T-cell (primary cell): ENCODE results near the gene FAM13A. TPM values are rescaled to one million over a fixed set of nuclear protein-coding genes. Genes with fewer than 3 reads are reported as not detected.

Source experiments
- ATAC-seq, 4 experiments: fragments of 200-7000 bp in 3 of 4; fragments of 150-1000 bp in 1 of 4; cut with Tn5 transposase; replicated peaks in 1 of 4; 1 replicate in 3 of 4; 2 replicates in 1 of 4; pipeline ENCODE4 v1.10.0; 2021; ENCODE audit warnings: moderate library complexity in 3 of 4, mild to moderate bottlenecking in 2 of 4, moderate number of reproducible peaks in 1 of 4
- CTCF ChIA-PET, 2 donors: fragments of 300-600 bp; sonication (Branson Sonifier 250); formaldehyde crosslinking; loops; one replicate each; lab custom pipeline; 2022; ENCODE audit warnings: antibody characterized with exemption in 2 of 2; lab: Charles Lee
- POLR2A ChIA-PET, 2 donors: fragments of 300-600 bp; sonication (Branson Sonifier 250); formaldehyde crosslinking; loops; one replicate each; lab custom pipeline; 2022; ENCODE audit warnings: antibody characterized with exemption in 2 of 2; lab: Charles Lee
- DNase-seq, 35 experiments: peaks; one replicate each; pipeline versions ENCODE4 v3.0.0 to v3.0.0-alpha.2; 2013 to 2023
- H3K27ac ChIP-seq: one replicate; pipeline ENCODE4 v1.5.1; 2013; ENCODE audit warnings: low read length
- H3K27me3 ChIP-seq, 2 experiments: replicated peaks in 1 of 2; 1 replicate in 1 of 2; 2 replicates in 1 of 2; pipeline versions ENCODE4 v1.6.1 to v1.7.0; 2013; ENCODE audit warnings: low read length in 1 of 2, mixed read lengths in 1 of 2; ENCODE audit not compliant: control insufficient read depth in 2 of 2, insufficient read depth in 2 of 2; ENCODE audit errors: extremely low read depth in 1 of 2
- H3K36me3 ChIP-seq, 2 donors: 1 replicate in 1 of 2; 2 replicates in 1 of 2; pipeline versions ENCODE4 v1.6.1 to v1.7.0; 2013; ENCODE audit warnings: low read length in 1 of 2; ENCODE audit not compliant: control insufficient read depth in 2 of 2, insufficient read depth in 1 of 2; ENCODE audit errors: extremely low read depth in 1 of 2
- H3K4me1 ChIP-seq, 2 experiments: 1 replicate in 1 of 2; 2 replicates in 1 of 2; pipeline versions ENCODE4 v1.6.1 to v1.7.0; 2013; ENCODE audit warnings: low read length in 2 of 2, mixed read lengths in 1 of 2; ENCODE audit not compliant: insufficient read depth in 2 of 2, control insufficient read depth in 1 of 2; ENCODE audit errors: extremely low read depth in 1 of 2
- H3K4me3 ChIP-seq, 2 donors: 1 replicate in 1 of 2; 2 replicates in 1 of 2; pipeline versions ENCODE4 v1.5.1 to v1.7.0; 2013; ENCODE audit warnings: mild to moderate bottlenecking in 2 of 2, low read length in 1 of 2, moderate library complexity in 1 of 2; ENCODE audit not compliant: control insufficient read depth in 1 of 2; ENCODE audit errors: extremely low read depth in 1 of 2
- H3K9me3 ChIP-seq: 2 replicates; pipeline ENCODE4 v1.7.0; 2013
- H3K27ac Mint-ChIP-seq, 2 donors: one replicate each; pipeline ENCODE4 v1.8.0; 2020 to 2021; ENCODE audit warnings: mild to moderate bottlenecking in 2 of 2, mixed read lengths in 2 of 2
- H3K27me3 Mint-ChIP-seq, 2 donors: one replicate each; pipeline ENCODE4 v1.8.0; 2021 to 2022; ENCODE audit warnings: mixed read lengths in 2 of 2
- H3K36me3 Mint-ChIP-seq: one replicate; pipeline ENCODE4 v1.8.0; 2021; ENCODE audit warnings: mixed read lengths
- H3K4me1 Mint-ChIP-seq, 3 donors: one replicate each; pipeline ENCODE4 v1.8.0; 2020 to 2022; ENCODE audit warnings: mixed read lengths in 3 of 3, mild to moderate bottlenecking in 1 of 3
- H3K4me3 Mint-ChIP-seq, 3 donors: one replicate each; pipeline ENCODE4 v1.8.0; 2020 to 2022; ENCODE audit warnings: mild to moderate bottlenecking in 3 of 3, mixed read lengths in 3 of 3, moderate library complexity in 3 of 3
- H3K9me3 Mint-ChIP-seq, 3 donors: one replicate each; pipeline ENCODE4 v1.8.0; 2020 to 2022; ENCODE audit warnings: mixed read lengths in 3 of 3
- WGBS: methylation state at CpG from one replicate; pipeline ENCODE4 v1.1.5; 2013; ENCODE audit warnings: missing lambda C conversion rate; ENCODE audit not compliant: insufficient coverage; 5-methylcytosine and 5-hydroxymethylcytosine counted together
- total RNA-seq, 35 experiments: library from RNA in 6 of 35; stranded (reverse) in 6 of 35; fragments of 120-200 nt in 1 of 35; gene quantifications; one replicate each; pipeline versions ENCODE4 v1.2.1 to v1.2.4 and lab custom pipeline; 2013 to 2026

Gene FAM13A
- total RNA-seq, 5 donors from 2014 or later (not counting 1 experiment from before 2014, with no cell fraction given) = 11.3 to 92.9 (median 22.7) TPM

- no peak overlapping the region for H3K4me3 ChIP-seq
- Mint-ChIP-seq H3K9me3 (no peaks in the 10 kb centered on the region), H3K4me1 (no peaks in the 10 kb centered on the region), H3K27me3 (peaks cover 0 to 2% of the 10 kb centered on the region in 2 donors), H3K27ac (no peak overlapping the region), H3K36me3 (no peaks in the 10 kb centered on the region), H3K4me3 (no peak overlapping the region)
- ChIA-PET CTCF (interaction anchor here in 1 of 2 donors (0.7 kb wide), 1 partner anchor 10 kb away, joined by 3 read pairs; no protein-coding TSS in a partner anchor), POLR2A (no interaction called here)
- ATAC-seq (no peak), DNase-seq (no peak)
- no peaks in the 10 kb centered on the region for H3K27me3 ChIP-seq
- WGBS = 20% methylated on average over 1 of the region's 1 CpG
- H3K9me3 ChIP-seq = no peaks in the 10 kb centered on the region
- H3K27ac ChIP-seq = no peak overlapping the region
- H3K4me1 ChIP-seq = no peaks in the 10 kb centered on the region
- no peaks in the 10 kb centered on the region for H3K36me3 ChIP-seq
These were observed 228.0 kb downstream of the FAM13A start for GRCh38 chr4:88828842-88829571.

- Mint-ChIP-seq H3K4me3 (no peak overlapping the region), H3K27me3 (peaks cover 0 to 2% of the 10 kb centered on the region in 2 donors), H3K36me3 (no peaks in the 10 kb centered on the region), H3K4me1 (peaks cover 12 to 13% (median 13%) of the 10 kb centered on the region in 3 donors), H3K9me3 (no peaks in the 10 kb centered on the region), H3K27ac (no peak overlapping the region)
- 50% methylated on average over 2 of the region's 2 CpGs for WGBS
- ChIA-PET CTCF (no interaction called here), POLR2A (no interaction called here)
- Histone ChIP-seq H3K9me3 (no peaks in the 10 kb centered on the region), H3K27me3 (no peaks in the 10 kb centered on the region), H3K4me3 (no peak overlapping the region), H3K36me3 (no peaks in the 10 kb centered on the region), H3K27ac (no peak overlapping the region), H3K4me1 (peaks cover 6 to 8% of the 10 kb centered on the region in 2 experiments)
- ATAC-seq (no peak), DNase-seq (no peak)
These were observed 229.5 kb downstream of the FAM13A start for GRCh38 chr4:88827442-88827841.

DNA sequence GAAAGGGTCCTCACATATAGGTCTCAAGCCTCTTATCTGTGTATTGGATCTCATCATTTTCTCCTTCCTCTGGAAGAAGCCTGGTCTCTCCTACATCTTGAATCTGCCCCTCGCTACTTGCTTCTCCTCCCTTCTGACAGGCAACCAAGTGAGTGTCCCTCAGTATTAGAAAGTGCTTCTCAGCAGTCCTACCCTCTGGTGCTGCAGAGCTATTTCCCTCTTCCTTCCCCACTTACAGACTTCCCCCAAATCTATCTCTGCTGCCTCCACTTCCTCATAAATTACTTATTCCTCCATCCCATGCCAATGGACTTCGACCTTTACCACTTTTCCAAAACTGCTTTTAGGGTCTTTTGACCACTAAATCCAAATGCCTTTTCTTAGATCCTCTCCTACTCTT, 230.2 kb downstream of the FAM13A start:
- no peak overlapping the region for H3K27ac Mint-ChIP-seq
- Histone ChIP-seq H3K9me3 (no peaks in the 10 kb centered on the region), H3K27ac (no peak overlapping the region), H3K36me3 (no peaks in the 10 kb centered on the region), H3K4me3 (no peak overlapping the region), H3K4me1 (peaks cover 6 to 12% of the 10 kb centered on the region in 2 experiments), H3K27me3 (no peaks in the 10 kb centered on the region)
- ATAC-seq = no peak
- POLR2A ChIA-PET = no interaction called here
- DNase-seq = no peak
- H3K4me3 Mint-ChIP-seq = no peak overlapping the region
- no peaks in the 10 kb centered on the region for H3K9me3 Mint-ChIP-seq
- WGBS = 74% methylated on average over 2 of the region's 2 CpGs
- peaks cover 16 to 19% (median 17%) of the 10 kb centered on the region in 3 donors for H3K4me1 Mint-ChIP-seq
- H3K36me3 Mint-ChIP-seq = no peaks in the 10 kb centered on the region
- peaks cover 0 to 2% of the 10 kb centered on the region in 2 donors for H3K27me3 Mint-ChIP-seq
- CTCF ChIA-PET = no interaction called here

DNA sequence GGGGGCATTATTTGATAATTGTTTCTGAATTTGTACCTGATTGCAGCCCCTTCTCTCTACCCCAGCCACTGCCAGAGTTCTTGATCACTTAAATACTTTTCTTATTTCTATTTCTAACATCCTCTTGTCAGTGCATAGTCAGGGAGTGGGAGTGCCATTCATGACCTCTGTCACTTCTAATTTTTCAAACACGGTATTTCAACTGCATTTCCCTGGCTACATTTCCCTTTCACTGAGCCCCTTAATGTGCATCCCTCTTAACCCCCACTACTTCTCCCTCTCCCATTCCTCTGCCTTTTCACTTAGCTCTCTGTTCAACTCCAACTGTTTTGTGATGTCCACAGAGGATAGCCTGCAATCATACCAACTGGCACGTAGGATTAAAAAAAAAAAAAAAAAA, 231.1 kb downstream of the FAM13A start:
- no peak for DNase-seq
- peaks cover 19 to 22% (median 19%) of the 10 kb centered on the region in 3 donors for H3K4me1 Mint-ChIP-seq
- no peaks in the 10 kb centered on the region for H3K9me3 ChIP-seq
- no peak overlapping the region for H3K27ac Mint-ChIP-seq
- 89% methylated on average over 2 of the region's 2 CpGs for WGBS
- H3K4me3 Mint-ChIP-seq = no peak overlapping the region
- H3K27me3 Mint-ChIP-seq = peaks cover 0 to 2% of the 10 kb centered on the region in 2 donors
- ChIA-PET POLR2A (interaction anchor here in 1 of 2 donors (0.6 kb wide), 1 partner anchor 16 kb away, joined by 5 read pairs; no protein-coding TSS in a partner anchor), CTCF (no interaction called here)
- H3K4me1 ChIP-seq = peaks cover 6 to 18% of the 10 kb centered on the region in 2 experiments
- no peak overlapping the region for H3K4me3 ChIP-seq
- H3K27ac ChIP-seq = no peak overlapping the region
- ATAC-seq = no peak
- H3K36me3 ChIP-seq = no peaks in the 10 kb centered on the region
- H3K27me3 ChIP-seq = no peaks in the 10 kb centered on the region
- H3K9me3 Mint-ChIP-seq = no peaks in the 10 kb centered on the region
- H3K36me3 Mint-ChIP-seq = no peaks in the 10 kb centered on the region

GRCh38 chr4:88823058-88823919, 233.7 kb downstream of the FAM13A start:
- Histone ChIP-seq H3K27me3 (no peaks in the 10 kb centered on the region), H3K4me1 (peaks cover 6 to 43% of the 10 kb centered on the region in 2 experiments), H3K27ac (peak overlapping the region; percentile 85), H3K36me3 (no peaks in the 10 kb centered on the region), H3K9me3 (no peaks in the 10 kb centered on the region), H3K4me3 (peak overlapping the region; percentile 56 to 86)
- Mint-ChIP-seq H3K36me3 (no peaks in the 10 kb centered on the region), H3K4me1 (peaks cover 41 to 48% (median 43%) of the 10 kb centered on the region in 3 donors), H3K27ac (peak overlapping the region; percentile 94 to 98), H3K27me3 (no peaks in the 10 kb centered on the region), H3K9me3 (no peaks in the 10 kb centered on the region), H3K4me3 (peak overlapping the region; percentile 83 to 95 (median 93))
- ATAC-seq (peak; percentile 89 to 95 (median 92)), DNase-seq (peak; percentile 11 to 89 (median 72))
- POLR2A ChIA-PET = interaction anchor here in 1 of 2 donors (0.6 kb wide), 1 partner anchor 15 kb away, joined by 3 read pairs; no protein-coding TSS in a partner anchor
- WGBS = 7% methylated on average over 6 of the region's 16 CpGs
- CTCF ChIA-PET = interaction anchor here (0.6 to 1.7 kb wide), 5 partner anchors 200 to 298 kb away, joined by 3 to 9 read pairs (median 4); no protein-coding TSS in a partner anchor
